Fibroblast of pulmonary artery (primary cell): ENCODE measurements around the gene FAM89A.

Experiments
- DNase-seq: peaks from one replicate; pipeline ENCODE4 v3.0.0-alpha.2; 2010; ENCODE audit warnings: low read depth
- H3K4me3 ChIP-seq: replicated peaks from 2 replicates; pipeline ENCODE4 v1.5.1; 2011; ENCODE audit warnings: low read depth, mild to moderate bottlenecking, control low read depth, low read length, moderate library complexity
- TF ChIP-seq, protein P1 (sequence below): IDR thresholded peaks from 2 replicates; pipeline ENCODE4 v1.5.1; 2011; ENCODE audit warnings: mild to moderate bottlenecking, control low read depth, low read length, inconsistent platforms; ENCODE audit errors: missing control alignments

The FAM89A gene

DNA sequence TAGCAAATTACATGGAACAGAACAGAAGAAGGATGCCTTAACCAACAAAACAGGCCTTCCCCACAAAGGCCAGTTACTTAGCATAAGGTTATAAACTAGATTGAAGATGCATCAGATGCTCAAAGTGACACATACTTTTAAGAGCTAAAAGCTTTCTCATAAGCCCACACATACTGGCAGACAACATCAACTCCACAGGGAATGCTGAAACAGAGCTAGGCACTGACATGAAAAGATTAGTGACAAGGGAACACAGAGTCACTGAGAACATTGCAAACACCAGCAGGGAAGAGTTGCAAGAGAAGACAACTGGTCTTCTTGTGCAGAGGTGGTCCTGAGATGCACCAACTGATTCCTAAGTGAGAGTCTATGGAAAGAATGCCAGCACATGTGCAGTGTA lies 68.3 kb downstream of the FAM89A start:
- TF ChIP-seq, protein P1, sequence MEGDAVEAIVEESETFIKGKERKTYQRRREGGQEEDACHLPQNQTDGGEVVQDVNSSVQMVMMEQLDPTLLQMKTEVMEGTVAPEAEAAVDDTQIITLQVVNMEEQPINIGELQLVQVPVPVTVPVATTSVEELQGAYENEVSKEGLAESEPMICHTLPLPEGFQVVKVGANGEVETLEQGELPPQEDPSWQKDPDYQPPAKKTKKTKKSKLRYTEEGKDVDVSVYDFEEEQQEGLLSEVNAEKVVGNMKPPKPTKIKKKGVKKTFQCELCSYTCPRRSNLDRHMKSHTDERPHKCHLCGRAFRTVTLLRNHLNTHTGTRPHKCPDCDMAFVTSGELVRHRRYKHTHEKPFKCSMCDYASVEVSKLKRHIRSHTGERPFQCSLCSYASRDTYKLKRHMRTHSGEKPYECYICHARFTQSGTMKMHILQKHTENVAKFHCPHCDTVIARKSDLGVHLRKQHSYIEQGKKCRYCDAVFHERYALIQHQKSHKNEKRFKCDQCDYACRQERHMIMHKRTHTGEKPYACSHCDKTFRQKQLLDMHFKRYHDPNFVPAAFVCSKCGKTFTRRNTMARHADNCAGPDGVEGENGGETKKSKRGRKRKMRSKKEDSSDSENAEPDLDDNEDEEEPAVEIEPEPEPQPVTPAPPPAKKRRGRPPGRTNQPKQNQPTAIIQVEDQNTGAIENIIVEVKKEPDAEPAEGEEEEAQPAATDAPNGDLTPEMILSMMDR = no peak
- H3K4me3 ChIP-seq = no peak overlapping the region
- DNase-seq = no peak

DNA sequence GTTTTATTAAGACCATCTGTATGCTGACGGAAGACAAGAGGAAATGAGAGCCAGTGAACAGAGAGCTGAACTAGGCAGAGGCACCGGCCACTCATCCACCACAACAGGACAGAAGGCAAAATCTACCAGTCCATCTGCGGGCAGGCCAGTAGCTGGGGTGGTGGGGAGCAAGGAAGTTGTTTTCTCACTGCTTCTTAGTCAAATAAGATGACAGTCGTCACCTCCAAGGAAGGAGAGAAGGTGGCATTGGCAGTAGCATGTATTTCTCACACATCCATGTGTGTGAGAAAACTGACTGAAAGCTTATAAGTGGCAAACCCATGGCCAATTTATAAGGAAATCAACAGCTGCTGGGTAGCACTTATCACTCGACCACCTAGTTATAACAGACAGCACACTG lies 69.6 kb downstream of the FAM89A start:
- TF ChIP-seq, protein P1 = no peak
- DNase-seq = no peak
- no peak overlapping the region for H3K4me3 ChIP-seq
